Measurements from ENCODE around the gene WNT10A. TPM values are rescaled to one million over a fixed set of nuclear protein-coding genes. Genes with fewer than 3 reads are reported as not detected.
"Not testable (repeated sequence)": the region's sequence is repeated elsewhere in the genome, so short reads cannot be mapped to it uniquely, and the experiment has no call there.

Gene WNT10A
- total RNA-seq, 3 donors from 2014 or later, result 0.88 to 2.9 TPM; not detected in 1

GRCh38 chr2:218920504-218920903 is 39.9 kb downstream of the WNT10A start:
- intact Hi-C loops (cut with DNase I; ENCODE audit: low total_unique reads), result no loop called here
- no peaks in the 10 kb centered on the region for H3K4me1 ChIP-seq
- H3K9me3 ChIP-seq, result peaks cover 0 to 5% of the 10 kb centered on the region in 2 donors
- H3K27me3 ChIP-seq, result peaks cover 0 to 2% of the 10 kb centered on the region in 2 donors
- H3K4me3 ChIP-seq, result no peak overlapping the region
- H3K36me3 ChIP-seq, result no peaks in the 10 kb centered on the region
- DNase-seq (ENCODE audit: low spot score in 2 of 2), result no peak
- no peak overlapping the region for H3K27ac ChIP-seq
- TF ChIP-seq CTCF (IDR thresholded peaks at IDR 0.05) (no peak), POLR2A (IDR thresholded peaks at IDR 0.05) (no peak), POLR2AphosphoS5 (IDR thresholded peaks at IDR 0.05) (no peak)

GRCh38 chr2:218924757-218925156 is 44.1 kb downstream of the WNT10A start:
- H3K27me3 ChIP-seq, result peaks cover 0 to 2% of the 10 kb centered on the region in 2 donors
- H3K36me3 ChIP-seq, result no peaks in the 10 kb centered on the region
- no peaks in the 10 kb centered on the region for H3K4me1 ChIP-seq
- no peak for TF ChIP-seq POLR2A (IDR thresholded peaks at IDR 0.05)
- no peak for TF ChIP-seq CTCF (IDR thresholded peaks at IDR 0.05)
- no peak for TF ChIP-seq POLR2AphosphoS5 (IDR thresholded peaks at IDR 0.05)
- peaks cover 0 to 5% of the 10 kb centered on the region in 2 donors for H3K9me3 ChIP-seq
- H3K27ac ChIP-seq, result no peak overlapping the region
- intact Hi-C loops (cut with DNase I; ENCODE audit: low total_unique reads), result no loop called here
- no peak for DNase-seq (ENCODE audit: low spot score in 2 of 2)
- no peak overlapping the region for H3K4me3 ChIP-seq

- no peak overlapping the region for H3K4me3 ChIP-seq
- H3K27me3 ChIP-seq, result peaks cover 0 to 2% of the 10 kb centered on the region in 2 donors
- H3K4me1 ChIP-seq, result no peaks in the 10 kb centered on the region
- peaks cover 0 to 5% of the 10 kb centered on the region in 2 donors for H3K9me3 ChIP-seq
- intact Hi-C loops (cut with DNase I; ENCODE audit: low total_unique reads), result no loop called here
- H3K27ac ChIP-seq, result no peak overlapping the region
- no peak for TF ChIP-seq POLR2A (IDR thresholded peaks at IDR 0.05)
- no peak for TF ChIP-seq CTCF (IDR thresholded peaks at IDR 0.05)
- no peak for TF ChIP-seq POLR2AphosphoS5 (IDR thresholded peaks at IDR 0.05)
- DNase-seq (ENCODE audit: low spot score in 2 of 2), result no peak
- no peaks in the 10 kb centered on the region for H3K36me3 ChIP-seq
Measured at GRCh38 chr2:218925434-218925833, 44.8 kb downstream of the WNT10A start.

GRCh38 chr2:218927422-218927821 is 46.8 kb downstream of the WNT10A start:
- Histone ChIP-seq H3K4me1 (no peaks in the 10 kb centered on the region), H3K4me3 (no peak overlapping the region), H3K27me3 (peaks cover 0 to 2% of the 10 kb centered on the region in 2 donors), H3K9me3 (peaks cover 0 to 5% of the 10 kb centered on the region in 2 donors), H3K27ac (no peak overlapping the region), H3K36me3 (no peaks in the 10 kb centered on the region)
- intact Hi-C loops (cut with DNase I; ENCODE audit: low total_unique reads), result no loop called here
- no peak for DNase-seq (ENCODE audit: low spot score in 2 of 2)
- TF ChIP-seq CTCF (IDR thresholded peaks at IDR 0.05) (no peak), POLR2A (IDR thresholded peaks at IDR 0.05) (no peak), POLR2AphosphoS5 (IDR thresholded peaks at IDR 0.05) (no peak)

- H3K27me3 ChIP-seq, result peaks cover 0 to 2% of the 10 kb centered on the region in 2 donors
- H3K36me3 ChIP-seq, result no peaks in the 10 kb centered on the region
- DNase-seq (ENCODE audit: low spot score in 2 of 2), result no peak
- H3K9me3 ChIP-seq, result peaks cover 0 to 5% of the 10 kb centered on the region in 2 donors
- no peak overlapping the region for H3K4me3 ChIP-seq
- intact Hi-C loops (cut with DNase I; ENCODE audit: low total_unique reads), result no loop called here
- H3K27ac ChIP-seq, result no peak overlapping the region
- TF ChIP-seq CTCF (IDR thresholded peaks at IDR 0.05) (no peak), POLR2A (IDR thresholded peaks at IDR 0.05) (no peak), POLR2AphosphoS5 (IDR thresholded peaks at IDR 0.05) (no peak)
- H3K4me1 ChIP-seq, result no peaks in the 10 kb centered on the region
Measured at GRCh38 chr2:218927876-218928275, 47.2 kb downstream of the WNT10A start.

- DNase-seq (ENCODE audit: low spot score in 2 of 2); H3K27ac ChIP-seq; H3K4me1 ChIP-seq; H3K36me3 ChIP-seq; H3K9me3 ChIP-seq; H3K27me3 ChIP-seq; intact Hi-C loops (cut with DNase I; ENCODE audit: low total_unique reads); H3K4me3 ChIP-seq: not testable (repeated sequence)
Measured at GRCh38 chr2:218930488-218930887, 49.8 kb downstream of the WNT10A start.

- DNase-seq (ENCODE audit: low spot score in 2 of 2); H3K27me3 ChIP-seq; H3K36me3 ChIP-seq; H3K27ac ChIP-seq; intact Hi-C loops (cut with DNase I; ENCODE audit: low total_unique reads); H3K4me1 ChIP-seq; H3K9me3 ChIP-seq; H3K4me3 ChIP-seq: not testable (repeated sequence)
Measured at GRCh38 chr2:218931751-218932150, 51.1 kb downstream of the WNT10A start.
